Trophoblast cell (in vitro differentiated cells and primary cell): ENCODE results near the gene LIME1.
A peak's percentile ranks its signal among the peaks of the same experiment; 100 is the strongest.

Source experiments
- DNase-seq, 2 donors: peaks; one replicate each; pipeline ENCODE4 v3.0.0-alpha.2; 2016
- H2AFZ ChIP-seq: 2 replicates; pipeline ENCODE4 v1.6.1; 2013; ENCODE audit warnings: low read length, moderate library complexity, mild to moderate bottlenecking; ENCODE audit not compliant: insufficient read depth, poor library complexity
- H2AK5ac ChIP-seq: 2 replicates; pipeline ENCODE4 v1.6.1; 2013; ENCODE audit warnings: mild to moderate bottlenecking, low read length
- H2BK120ac ChIP-seq: 2 replicates; pipeline ENCODE4 v1.6.1; 2013; ENCODE audit warnings: low read length, mild to moderate bottlenecking, moderate library complexity; ENCODE audit not compliant: insufficient read depth, poor library complexity
- H2BK12ac ChIP-seq: 2 replicates; pipeline ENCODE4 v1.6.1; 2013; ENCODE audit warnings: mild to moderate bottlenecking, low read length, moderate library complexity
- H2BK5ac ChIP-seq: 2 replicates; pipeline ENCODE4 v1.6.1; 2013; ENCODE audit warnings: low read length, low read depth, moderate library complexity, mild to moderate bottlenecking; ENCODE audit not compliant: poor library complexity
- H3K14ac ChIP-seq: 2 replicates; pipeline ENCODE4 v1.6.1; 2013; ENCODE audit warnings: mild to moderate bottlenecking, low read length
- H3K18ac ChIP-seq: 2 replicates; pipeline ENCODE4 v1.6.1; 2013; ENCODE audit warnings: mild to moderate bottlenecking, low read length
- H3K23ac ChIP-seq: 2 replicates; pipeline ENCODE4 v1.6.1; 2013; ENCODE audit warnings: low read length
- H3K27ac ChIP-seq: 2 replicates; pipeline ENCODE4 v1.5.1; 2013; ENCODE audit warnings: low read depth, mild to moderate bottlenecking, inconsistent platforms, low read length, moderate library complexity
- H3K27me3 ChIP-seq: 2 replicates; pipeline ENCODE4 v1.6.1; 2013; ENCODE audit warnings: inconsistent platforms, mild to moderate bottlenecking, low read length, moderate library complexity; ENCODE audit not compliant: insufficient read depth
- H3K36me3 ChIP-seq, 2 experiments: 1 replicate in 1 of 2; 2 replicates in 1 of 2; pipeline ENCODE4 v1.6.1; 2013; ENCODE audit warnings: low read length in 2 of 2, mild to moderate bottlenecking in 2 of 2, moderate library complexity in 1 of 2; ENCODE audit not compliant: insufficient read depth in 2 of 2, control insufficient read depth in 1 of 2
- H3K4ac ChIP-seq: 2 replicates; pipeline ENCODE4 v1.6.1; 2013; ENCODE audit warnings: low read depth, mild to moderate bottlenecking, low read length, moderate library complexity
- H3K4me1 ChIP-seq, 2 experiments: 1 replicate in 1 of 2; 2 replicates in 1 of 2; pipeline ENCODE4 v1.6.1; 2013; ENCODE audit warnings: low read length in 2 of 2, mild to moderate bottlenecking in 2 of 2, moderate library complexity in 1 of 2; ENCODE audit not compliant: insufficient read depth in 2 of 2, control insufficient read depth in 1 of 2
- H3K4me2 ChIP-seq: 2 replicates; pipeline ENCODE4 v1.6.1; 2013; ENCODE audit warnings: inconsistent platforms, mild to moderate bottlenecking, low read length, moderate library complexity
- H3K4me3 ChIP-seq: 2 replicates; pipeline ENCODE4 v1.5.1; 2013; ENCODE audit warnings: mild to moderate bottlenecking, low read depth, low read length, inconsistent platforms
- H3K79me1 ChIP-seq: one replicate; pipeline ENCODE4 v1.6.1; 2013; ENCODE audit warnings: low read length
- H3K79me2 ChIP-seq: 2 replicates; pipeline ENCODE4 v1.6.1; 2013; ENCODE audit warnings: low read length, mild to moderate bottlenecking; ENCODE audit not compliant: control insufficient read depth, insufficient read depth, poor library complexity
- H3K9ac ChIP-seq: 2 replicates; pipeline ENCODE4 v1.6.1; 2013; ENCODE audit warnings: mild to moderate bottlenecking, low read length
- H3K9me3 ChIP-seq: 2 replicates; pipeline ENCODE4 v1.6.1; 2013; ENCODE audit warnings: low read depth, mild to moderate bottlenecking, control low read depth, inconsistent platforms, low read length; ENCODE audit not compliant: insufficient read depth
- H4K12ac ChIP-seq: 2 replicates; pipeline ENCODE4 v1.6.1; 2013; ENCODE audit warnings: low read depth, mild to moderate bottlenecking, low read length, moderate library complexity
- H4K8ac ChIP-seq: 2 replicates; pipeline ENCODE4 v1.6.1; 2013; ENCODE audit warnings: low read depth, mild to moderate bottlenecking, low read length, moderate library complexity
- H4K91ac ChIP-seq: one replicate; pipeline ENCODE4 v1.6.1; 2013; ENCODE audit warnings: low read depth, mild to moderate bottlenecking, low read length, moderate library complexity
- WGBS: extraction: QIAGEN DNeasy Blood & Tissue Kit; methylation state at CpG from one replicate; pipeline ENCODE4 v1.1.7; 2013; ENCODE audit warnings: missing lambda C conversion rate; ENCODE audit not compliant: insufficient read length, insufficient coverage; ENCODE audit errors: extremely low coverage; 5-methylcytosine and 5-hydroxymethylcytosine counted together

Gene LIME1

DNA sequence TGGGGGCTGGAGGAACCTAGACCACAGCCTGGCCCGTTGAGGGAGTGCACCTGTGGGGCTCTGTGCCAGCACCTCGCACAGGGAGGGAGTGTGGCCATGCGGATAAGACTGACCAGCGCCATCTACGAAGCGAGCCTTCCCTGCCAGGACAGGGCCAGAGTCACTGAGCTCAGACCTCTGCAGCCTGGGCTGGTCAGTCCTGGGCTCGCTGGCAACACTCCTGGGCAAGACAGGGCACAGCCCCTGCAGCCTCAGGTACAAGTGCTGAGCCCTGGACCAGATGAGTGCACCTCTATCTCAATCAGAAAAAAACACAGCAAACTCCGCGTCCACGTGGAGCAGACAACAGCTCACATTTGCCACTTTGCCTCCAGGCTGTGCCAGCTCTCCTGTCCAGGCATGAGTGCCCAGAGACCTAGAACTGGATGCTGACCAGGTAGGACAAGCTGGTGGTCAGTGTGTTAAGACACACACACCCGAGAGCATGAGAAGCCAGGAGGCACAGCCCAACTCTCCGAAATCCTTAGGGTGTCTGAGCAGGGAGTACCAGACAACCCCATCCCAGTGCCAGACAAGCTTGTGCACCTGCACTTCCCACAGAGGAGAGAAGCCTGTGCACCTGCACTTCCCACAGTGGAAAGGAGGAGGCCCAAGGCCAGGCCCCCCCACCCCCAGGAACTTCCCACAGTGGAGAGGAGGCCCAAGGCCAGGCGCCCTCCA lies 33.6 kb upstream of the LIME1 start:
- WGBS, result no CpG with 5 or more reads among the region's 13 CpGs

DNA sequence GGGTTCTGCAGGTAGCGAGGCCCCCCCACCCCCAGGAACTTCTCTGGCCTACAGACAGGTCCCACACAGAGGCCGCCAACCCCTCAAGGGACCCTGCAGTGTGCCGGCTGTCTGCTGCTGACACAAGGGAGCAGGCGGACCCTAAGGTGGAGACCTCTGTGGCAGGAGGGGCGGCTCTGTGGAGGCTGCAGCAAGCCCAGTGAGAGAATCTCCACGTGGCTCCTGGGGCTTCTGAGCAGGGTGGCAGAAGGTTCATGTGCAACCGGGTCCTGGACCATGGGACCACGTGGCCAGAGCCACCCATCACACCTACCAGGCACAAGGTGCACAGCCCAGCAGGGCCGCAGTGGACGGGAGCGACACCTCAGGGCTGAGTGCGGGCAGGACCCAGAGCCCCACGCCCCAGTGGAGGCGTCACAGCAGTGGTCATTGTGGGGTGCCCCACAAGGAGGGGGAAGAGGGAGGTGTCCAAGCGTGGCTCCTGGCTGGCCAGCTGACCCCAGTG lies 32.9 kb upstream of the LIME1 start:
- Histone ChIP-seq H2BK120ac (no peak overlapping the region), H3K14ac (no peak overlapping the region), H3K27me3 (no peaks in the 10 kb centered on the region), H2BK12ac (no peak overlapping the region), H3K18ac (no peak overlapping the region), H3K9me3 (peaks cover 3% of the 10 kb centered on the region), H3K4me3 (no peak overlapping the region), H3K4ac (no peak overlapping the region), H2AK5ac (no peak overlapping the region), H2AFZ (no peak overlapping the region), H4K91ac (no peak overlapping the region), H3K4me1 (peaks cover 7 to 11% of the 10 kb centered on the region in 2 experiments), H3K27ac (no peak overlapping the region), H3K9ac (no peak overlapping the region), H3K79me1 (peaks cover 6% of the 10 kb centered on the region), H3K36me3 (peaks cover 34% of the 10 kb centered on the region in 2 experiments), H3K79me2 (peaks cover 15% of the 10 kb centered on the region), H2BK5ac (no peak overlapping the region), H4K8ac (no peak overlapping the region), H3K4me2 (no peak overlapping the region), H3K23ac (no peak overlapping the region), H4K12ac (no peak overlapping the region)
- DNase-seq, result no peak
- WGBS, result no CpG with 5 or more reads among the region's 15 CpGs

More for the DNA sequence above, 33.6 kb upstream of the LIME1 start:
- Histone ChIP-seq H2AFZ (no peak overlapping the region), H3K4me3 (no peak overlapping the region), H3K14ac (no peak overlapping the region), H3K23ac (no peak overlapping the region), H3K4me2 (no peak overlapping the region), H2BK5ac (no peak overlapping the region), H3K18ac (no peak overlapping the region), H3K9ac (peak overlapping the region; percentile 50), H3K9me3 (peaks cover 3% of the 10 kb centered on the region), H3K79me2 (peaks cover 10% of the 10 kb centered on the region), H3K36me3 (peaks cover 34% of the 10 kb centered on the region in 2 experiments), H3K27me3 (no peaks in the 10 kb centered on the region), H2BK120ac (no peak overlapping the region), H4K91ac (no peak overlapping the region), H3K4me1 (peaks cover 6 to 10% of the 10 kb centered on the region in 2 experiments), H3K27ac (no peak overlapping the region), H2BK12ac (no peak overlapping the region), H4K8ac (no peak overlapping the region), H3K79me1 (peaks cover 5% of the 10 kb centered on the region), H4K12ac (no peak overlapping the region), H3K4ac (no peak overlapping the region), H2AK5ac (no peak overlapping the region)
- no peak for DNase-seq

DNA sequence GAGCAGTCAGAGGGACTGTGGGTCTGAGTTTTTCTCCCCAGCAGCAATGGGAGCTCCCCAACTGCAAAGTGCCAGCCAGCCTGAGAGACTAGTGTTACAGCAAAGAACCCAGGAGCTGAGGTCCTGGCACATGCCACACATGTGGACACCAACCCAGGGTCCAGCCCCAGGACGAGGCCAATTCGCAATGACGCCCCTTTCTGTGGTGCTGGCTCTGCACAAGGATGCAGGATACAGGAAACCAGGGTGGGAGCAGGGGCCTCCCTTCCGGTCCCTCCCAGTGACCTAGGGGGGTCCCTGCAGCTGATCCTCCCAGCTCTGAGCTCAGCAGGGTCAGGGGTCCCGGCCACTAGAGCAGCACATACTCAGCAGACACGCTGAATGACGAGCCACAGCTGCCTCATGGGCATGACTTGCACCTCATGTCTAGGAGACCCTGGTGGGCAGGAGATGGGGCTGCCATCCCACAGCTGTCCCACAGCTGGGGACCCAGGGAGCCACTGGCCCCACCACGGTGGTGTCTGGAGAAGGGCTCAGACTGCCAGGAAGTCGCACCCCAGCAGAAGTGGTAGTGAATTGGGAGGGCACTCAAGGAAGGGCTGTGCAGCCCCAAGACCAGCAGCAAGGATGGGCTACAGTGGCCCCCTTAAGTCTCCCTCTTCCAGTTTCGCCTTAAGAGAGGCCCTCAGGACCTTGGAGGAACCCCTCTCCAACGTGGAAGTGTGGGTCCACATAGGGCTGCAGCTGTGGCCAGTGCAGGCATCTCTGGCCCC lies 32.3 kb upstream of the LIME1 start:
- H3K9ac ChIP-seq, result no peak overlapping the region
- no peak overlapping the region for H3K27ac ChIP-seq
- H3K36me3 ChIP-seq, result peaks cover 37 to 39% of the 10 kb centered on the region in 2 experiments
- H4K12ac ChIP-seq, result no peak overlapping the region
- H2AK5ac ChIP-seq, result no peak overlapping the region
- H3K4ac ChIP-seq, result no peak overlapping the region
- no peak overlapping the region for H2BK12ac ChIP-seq
- H3K4me2 ChIP-seq, result no peak overlapping the region
- H2AFZ ChIP-seq, result no peak overlapping the region
- H4K8ac ChIP-seq, result no peak overlapping the region
- peaks cover 20% of the 10 kb centered on the region for H3K79me2 ChIP-seq
- H3K79me1 ChIP-seq, result peaks cover 6% of the 10 kb centered on the region
- DNase-seq, result no peak
- no peaks in the 10 kb centered on the region for H3K27me3 ChIP-seq
- no peak overlapping the region for H2BK5ac ChIP-seq
- H3K23ac ChIP-seq, result no peak overlapping the region
- peaks cover 3% of the 10 kb centered on the region for H3K9me3 ChIP-seq
- H3K14ac ChIP-seq, result no peak overlapping the region
- H3K4me1 ChIP-seq, result peaks cover 12 to 13% of the 10 kb centered on the region in 2 experiments
- no peak overlapping the region for H4K91ac ChIP-seq
- H3K18ac ChIP-seq, result no peak overlapping the region
- H3K4me3 ChIP-seq, result no peak overlapping the region
- no peak overlapping the region for H2BK120ac ChIP-seq
- no CpG with 5 or more reads among the region's 11 CpGs for WGBS

DNA sequence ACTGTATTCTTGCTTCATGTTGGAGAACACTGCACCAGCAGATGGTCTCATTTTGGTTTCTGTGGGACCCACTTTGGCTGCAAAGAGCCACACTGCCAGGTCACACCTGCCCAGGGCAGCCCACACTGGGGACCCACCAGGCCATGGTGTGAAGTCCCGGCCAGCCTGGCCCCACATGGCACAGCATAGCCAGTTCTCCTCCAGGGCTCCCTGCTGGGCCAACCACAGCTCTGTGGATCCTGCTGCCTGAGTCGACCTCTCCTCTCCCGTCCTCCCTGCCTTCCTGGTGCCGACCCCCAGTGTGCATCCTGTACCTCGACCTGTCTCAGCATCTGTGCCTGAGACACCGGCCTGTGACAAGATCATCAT lies 31.7 kb upstream of the LIME1 start:
- no CpG with 5 or more reads among the region's 6 CpGs for whole genome bisulfite sequencing

More for the DNA sequence above, 31.7 kb upstream of the LIME1 start:
- Histone ChIP-seq H2BK120ac (no peak overlapping the region), H3K79me1 (peaks cover 6% of the 10 kb centered on the region), H3K79me2 (peaks cover 20% of the 10 kb centered on the region), H3K9me3 (peaks cover 3% of the 10 kb centered on the region), H3K27me3 (no peaks in the 10 kb centered on the region), H3K27ac (no peak overlapping the region), H2AK5ac (no peak overlapping the region), H2BK12ac (no peak overlapping the region), H3K9ac (no peak overlapping the region), H4K91ac (no peak overlapping the region), H2BK5ac (no peak overlapping the region), H4K12ac (no peak overlapping the region), H2AFZ (no peak overlapping the region), H3K36me3 (peaks cover 41 to 43% of the 10 kb centered on the region in 2 experiments), H3K14ac (no peak overlapping the region), H3K4me1 (peaks cover 8 to 10% of the 10 kb centered on the region in 2 experiments), H3K18ac (no peak overlapping the region), H3K23ac (no peak overlapping the region), H4K8ac (no peak overlapping the region), H3K4me2 (no peak overlapping the region), H3K4ac (no peak overlapping the region), H3K4me3 (no peak overlapping the region)
- no peak for DNase-seq
